ENCODE measurements around the gene NDRG2. TPM values are rescaled to one million over a fixed set of nuclear protein-coding genes. Genes with fewer than 3 reads are reported as not detected.

Gene NDRG2
- polyA plus RNA-seq, 3 donors = 6.8 to 11.7 (median 11.1) TPM

DNA sequence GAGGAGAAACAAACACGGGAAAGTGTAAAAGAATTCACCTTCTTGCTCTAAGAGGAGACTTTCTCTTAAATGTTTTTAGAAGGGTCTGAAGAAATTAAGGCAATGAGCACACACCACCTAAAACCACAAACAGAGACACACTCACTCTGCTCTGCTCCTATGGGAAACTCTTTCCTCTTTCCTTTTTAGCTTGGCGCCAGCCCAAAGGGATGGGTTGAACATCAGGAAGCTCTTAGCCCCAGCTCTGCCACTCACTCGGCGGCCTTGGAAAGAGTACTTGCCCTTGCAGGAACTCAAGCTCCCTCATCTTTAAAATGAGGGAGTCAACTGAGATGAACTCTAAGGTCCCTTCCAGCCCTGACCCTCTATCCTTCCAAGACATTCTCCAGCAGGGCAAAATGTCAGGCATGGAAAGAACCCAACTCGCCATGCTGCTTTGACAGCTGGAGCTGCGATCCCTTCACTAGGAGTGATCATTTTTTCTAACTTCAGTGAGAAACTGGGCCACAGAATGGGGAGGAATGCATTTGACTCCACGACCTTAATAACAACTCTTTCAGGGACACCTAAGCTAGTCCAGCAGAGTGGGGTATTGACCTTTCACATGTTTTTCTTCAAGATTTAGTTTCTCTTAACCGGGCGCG, 31.8 kb upstream of the NDRG2 start:
- no peaks in the 10 kb centered on the region for H3K4me1 Mint-ChIP-seq
- H3K4me3 ChIP-seq (replicated peaks in 1 of 3; ENCODE audit: low read depth in 2 of 3, low read length in 3 of 3) = no peak overlapping the region
- H3K79me2 ChIP-seq (ENCODE audit: insufficient read depth, low read length) = no peaks in the 10 kb centered on the region
- no peaks in the 10 kb centered on the region for H3K36me3 Mint-ChIP-seq
- intact Hi-C loops (cut with micrococcal nuclease) = loop anchor here in 1 of 2 donors (5.0 kb wide), 1 partner anchor 39 kb away; no protein-coding TSS in a partner anchor
- no peaks in the 10 kb centered on the region for H3K9me3 Mint-ChIP-seq
- H3K27ac Mint-ChIP-seq = no peak overlapping the region
- peaks cover 2 to 9% (median 5%) of the 10 kb centered on the region in 3 donors for H3K27me3 Mint-ChIP-seq (ENCODE audit: low read depth in 3 of 3)
- H3K27me3 ChIP-seq (ENCODE audit: control insufficient read depth in 2 of 2, insufficient read depth in 2 of 2, low read length in 2 of 2) = peaks cover 0 to 9% of the 10 kb centered on the region in 2 donors
- H3K4me1 ChIP-seq (ENCODE audit: control insufficient read depth in 1 of 2, insufficient read depth in 2 of 2, low read length in 2 of 2) = no peaks in the 10 kb centered on the region
- WGBS (ENCODE audit: insufficient coverage) = 71% methylated on average over 4 of the region's 10 CpGs
- no peak for DNase-seq
- H3K4me2 ChIP-seq (replicated peaks; ENCODE audit: extremely low read depth, low read length, poor library complexity, severe bottlenecking) = no peak overlapping the region
- H2AFZ ChIP-seq (ENCODE audit: insufficient read depth, low read depth, low read length, poor library complexity, severe bottlenecking) = no peak overlapping the region
- H3K27ac ChIP-seq (ENCODE audit: low read depth in 1 of 2, low read length in 2 of 2) = no peak overlapping the region
- no peak overlapping the region for H3K9ac ChIP-seq (ENCODE audit: insufficient read depth, low read length, poor library complexity, severe bottlenecking)
- H3K36me3 ChIP-seq (replicated peaks in 1 of 2; ENCODE audit: control insufficient read depth in 1 of 2, insufficient read depth in 2 of 2, low read length in 2 of 2) = no peaks in the 10 kb centered on the region
- no peaks in the 10 kb centered on the region for H4K20me1 ChIP-seq (ENCODE audit: insufficient read depth, low read length)
- H3K9me3 ChIP-seq (replicated peaks in 1 of 2; ENCODE audit: control insufficient read depth in 1 of 2, insufficient read depth in 1 of 2, low read length in 2 of 2) = no peaks in the 10 kb centered on the region
- TF ChIP-seq, protein P1, sequence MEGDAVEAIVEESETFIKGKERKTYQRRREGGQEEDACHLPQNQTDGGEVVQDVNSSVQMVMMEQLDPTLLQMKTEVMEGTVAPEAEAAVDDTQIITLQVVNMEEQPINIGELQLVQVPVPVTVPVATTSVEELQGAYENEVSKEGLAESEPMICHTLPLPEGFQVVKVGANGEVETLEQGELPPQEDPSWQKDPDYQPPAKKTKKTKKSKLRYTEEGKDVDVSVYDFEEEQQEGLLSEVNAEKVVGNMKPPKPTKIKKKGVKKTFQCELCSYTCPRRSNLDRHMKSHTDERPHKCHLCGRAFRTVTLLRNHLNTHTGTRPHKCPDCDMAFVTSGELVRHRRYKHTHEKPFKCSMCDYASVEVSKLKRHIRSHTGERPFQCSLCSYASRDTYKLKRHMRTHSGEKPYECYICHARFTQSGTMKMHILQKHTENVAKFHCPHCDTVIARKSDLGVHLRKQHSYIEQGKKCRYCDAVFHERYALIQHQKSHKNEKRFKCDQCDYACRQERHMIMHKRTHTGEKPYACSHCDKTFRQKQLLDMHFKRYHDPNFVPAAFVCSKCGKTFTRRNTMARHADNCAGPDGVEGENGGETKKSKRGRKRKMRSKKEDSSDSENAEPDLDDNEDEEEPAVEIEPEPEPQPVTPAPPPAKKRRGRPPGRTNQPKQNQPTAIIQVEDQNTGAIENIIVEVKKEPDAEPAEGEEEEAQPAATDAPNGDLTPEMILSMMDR (IDR thresholded peaks at IDR 0.05) = no peak
- H3K4me3 Mint-ChIP-seq = no peak overlapping the region

DNA sequence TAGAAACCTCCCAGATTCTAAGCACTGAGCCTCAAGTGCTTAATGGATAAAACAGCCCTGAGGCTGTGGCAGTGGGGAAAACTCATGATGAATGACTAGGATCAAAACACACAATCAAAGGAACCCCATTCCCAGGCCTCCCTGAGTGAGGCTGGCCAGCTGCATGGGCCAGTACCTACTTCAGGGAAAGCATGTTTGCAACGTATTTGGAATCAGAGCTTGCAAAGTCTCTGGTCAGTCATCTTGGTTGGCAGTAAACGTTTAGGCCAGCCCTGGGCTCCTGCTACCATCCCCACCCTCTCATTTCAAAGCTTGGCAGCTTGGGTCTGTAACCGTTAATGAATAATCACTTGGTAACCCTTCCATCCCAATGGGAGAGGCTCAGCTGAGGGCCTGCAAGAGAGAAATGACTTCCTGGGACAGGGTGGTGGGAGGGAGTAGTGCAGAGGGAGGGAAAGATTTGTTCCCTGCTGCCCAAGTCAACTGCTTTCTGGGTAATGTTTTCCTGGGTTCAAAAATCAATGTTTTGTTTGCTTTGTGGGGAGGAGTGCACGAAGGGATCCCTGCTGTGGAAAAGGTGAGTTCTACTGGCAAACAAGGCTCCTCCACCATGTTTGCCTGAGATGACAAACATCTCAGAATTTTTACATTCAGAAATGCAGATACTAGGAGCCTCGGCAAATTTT, 30.7 kb upstream of the NDRG2 start:
- Histone ChIP-seq H3K9me3 (replicated peaks in 1 of 2; ENCODE audit: control insufficient read depth in 1 of 2, insufficient read depth in 1 of 2, low read length in 2 of 2) (no peaks in the 10 kb centered on the region), H4K20me1 (ENCODE audit: insufficient read depth, low read length) (no peaks in the 10 kb centered on the region), H2AFZ (ENCODE audit: insufficient read depth, low read depth, low read length, poor library complexity, severe bottlenecking) (no peak overlapping the region), H3K4me2 (replicated peaks; ENCODE audit: extremely low read depth, low read length, poor library complexity, severe bottlenecking) (no peak overlapping the region), H3K4me3 (replicated peaks in 1 of 3; ENCODE audit: low read depth in 2 of 3, low read length in 3 of 3) (no peak overlapping the region), H3K27ac (ENCODE audit: low read depth in 1 of 2, low read length in 2 of 2) (no peak overlapping the region), H3K36me3 (replicated peaks in 1 of 2; ENCODE audit: control insufficient read depth in 1 of 2, insufficient read depth in 2 of 2, low read length in 2 of 2) (no peaks in the 10 kb centered on the region), H3K9ac (ENCODE audit: insufficient read depth, low read length, poor library complexity, severe bottlenecking) (no peak overlapping the region), H3K4me1 (ENCODE audit: control insufficient read depth in 1 of 2, insufficient read depth in 2 of 2, low read length in 2 of 2) (peaks cover 0 to 6% of the 10 kb centered on the region in 2 donors), H3K79me2 (ENCODE audit: insufficient read depth, low read length) (no peaks in the 10 kb centered on the region), H3K27me3 (ENCODE audit: control insufficient read depth in 2 of 2, insufficient read depth in 2 of 2, low read length in 2 of 2) (peaks cover 0 to 6% of the 10 kb centered on the region in 2 donors)
- TF ChIP-seq, protein P1 (IDR thresholded peaks at IDR 0.05) = no peak
- intact Hi-C loops (cut with micrococcal nuclease) = loop anchor here in 1 of 2 donors (5.0 kb wide), 1 partner anchor 38 kb away; no protein-coding TSS in a partner anchor
- H3K27ac Mint-ChIP-seq = no peak overlapping the region
- no peaks in the 10 kb centered on the region for H3K9me3 Mint-ChIP-seq
- H3K4me3 Mint-ChIP-seq = no peak overlapping the region
- DNase-seq = no peak
- H3K36me3 Mint-ChIP-seq = no peaks in the 10 kb centered on the region
- no CpG with 5 or more reads among the region's 5 CpGs for WGBS (ENCODE audit: insufficient coverage)
- peaks cover 2 to 9% (median 5%) of the 10 kb centered on the region in 3 donors for H3K27me3 Mint-ChIP-seq (ENCODE audit: low read depth in 3 of 3)
- H3K4me1 Mint-ChIP-seq = peaks cover 1% of the 10 kb centered on the region
